ENCODE measurements around the gene CCT6B. TPM values are rescaled to one million over a fixed set of nuclear protein-coding genes. Genes with fewer than 3 reads are reported as not detected.

Gene CCT6B
- total and polyA plus RNA-seq, 10 donors: 1.3 to 7.6 (median 2.9) TPM

DNA sequence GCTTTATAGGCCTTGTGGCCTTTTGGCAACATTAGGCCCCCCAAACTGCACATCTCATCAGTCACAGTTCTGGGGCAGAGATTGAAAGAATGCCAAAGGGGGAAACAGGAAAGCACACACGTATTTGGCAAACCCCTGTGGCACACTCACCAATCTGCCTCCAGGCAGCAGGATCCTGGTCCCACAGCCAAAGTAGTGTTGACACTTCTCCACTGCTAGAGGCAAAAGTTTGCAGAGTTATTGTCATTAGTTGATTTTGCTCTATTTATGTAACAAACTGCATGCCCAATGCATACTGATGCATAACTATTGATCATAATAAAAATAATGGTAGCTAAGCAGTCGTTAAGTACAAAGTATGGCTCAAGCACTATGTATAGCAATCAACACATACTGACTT, 45.1 kb downstream of the CCT6B start:
- TF ChIP-seq, protein P1, sequence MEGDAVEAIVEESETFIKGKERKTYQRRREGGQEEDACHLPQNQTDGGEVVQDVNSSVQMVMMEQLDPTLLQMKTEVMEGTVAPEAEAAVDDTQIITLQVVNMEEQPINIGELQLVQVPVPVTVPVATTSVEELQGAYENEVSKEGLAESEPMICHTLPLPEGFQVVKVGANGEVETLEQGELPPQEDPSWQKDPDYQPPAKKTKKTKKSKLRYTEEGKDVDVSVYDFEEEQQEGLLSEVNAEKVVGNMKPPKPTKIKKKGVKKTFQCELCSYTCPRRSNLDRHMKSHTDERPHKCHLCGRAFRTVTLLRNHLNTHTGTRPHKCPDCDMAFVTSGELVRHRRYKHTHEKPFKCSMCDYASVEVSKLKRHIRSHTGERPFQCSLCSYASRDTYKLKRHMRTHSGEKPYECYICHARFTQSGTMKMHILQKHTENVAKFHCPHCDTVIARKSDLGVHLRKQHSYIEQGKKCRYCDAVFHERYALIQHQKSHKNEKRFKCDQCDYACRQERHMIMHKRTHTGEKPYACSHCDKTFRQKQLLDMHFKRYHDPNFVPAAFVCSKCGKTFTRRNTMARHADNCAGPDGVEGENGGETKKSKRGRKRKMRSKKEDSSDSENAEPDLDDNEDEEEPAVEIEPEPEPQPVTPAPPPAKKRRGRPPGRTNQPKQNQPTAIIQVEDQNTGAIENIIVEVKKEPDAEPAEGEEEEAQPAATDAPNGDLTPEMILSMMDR (IDR thresholded peaks at IDR 0.05 in 8 of 11, conservative IDR thresholded peaks at IDR 0.05 in 3 of 11): no peak
- no peak for TF ChIP-seq POLR2A (IDR thresholded peaks at IDR 0.05)
- no peak for TF ChIP-seq POLR2AphosphoS5 (IDR thresholded peaks at IDR 0.05)
- H3K9me3 ChIP-seq: peaks cover 0 to 7% (median 0%) of the 10 kb centered on the region in 8 donors
- no peak for DNase-seq
- H3K27ac ChIP-seq: no peak overlapping the region
- no peaks in the 10 kb centered on the region for H3K27me3 ChIP-seq (replicated peaks in 1 of 7)
- no peak overlapping the region for H3K4me3 ChIP-seq
- intact Hi-C loops (cut with DNase I; ENCODE audit: low total_unique reads): no loop called here
- 66 to 82% (median 70%) methylated on average over 2 of the region's 2 CpGs for WGBS, 5 donors
- peaks cover 0 to 9% (median 0%) of the 10 kb centered on the region in 6 donors for H3K4me1 ChIP-seq
- no peaks in the 10 kb centered on the region for H3K36me3 ChIP-seq

DNA sequence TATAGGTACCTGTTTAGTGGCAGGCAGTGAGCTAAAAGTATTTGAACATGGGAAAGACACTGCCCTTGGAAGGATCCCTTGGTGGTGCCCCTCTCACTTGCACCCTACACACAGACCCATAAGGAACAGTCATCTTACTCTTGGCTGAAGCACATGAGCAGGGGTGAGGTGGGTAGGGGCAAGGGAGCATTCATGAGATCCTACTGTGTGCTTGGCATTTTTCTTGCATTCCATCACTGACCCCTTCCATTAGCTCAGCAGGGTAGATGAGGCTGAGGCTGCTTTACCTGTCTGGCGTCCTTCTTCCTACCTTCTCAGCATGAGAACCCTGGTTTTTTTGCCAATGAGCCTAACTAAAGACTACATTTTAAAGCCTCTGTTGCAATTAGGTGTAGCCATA, 48.3 kb downstream of the CCT6B start:
- Histone ChIP-seq H3K27me3 (replicated peaks in 1 of 7) (no peaks in the 10 kb centered on the region), H3K4me1 (peaks cover 0 to 9% (median 0%) of the 10 kb centered on the region in 6 donors), H3K4me3 (no peak overlapping the region), H3K27ac (no peak overlapping the region), H3K9me3 (peaks cover 0 to 7% (median 0%) of the 10 kb centered on the region in 8 donors), H3K36me3 (no peaks in the 10 kb centered on the region)
- WGBS, 5 donors: 67 to 93% (median 77%) methylated on average over 1 of the region's 1 CpG
- intact Hi-C loops (cut with DNase I; ENCODE audit: low total_unique reads): no loop called here
- DNase-seq: no peak
- TF ChIP-seq POLR2A (IDR thresholded peaks at IDR 0.05) (no peak), POLR2AphosphoS5 (IDR thresholded peaks at IDR 0.05) (no peak)
- TF ChIP-seq, protein P1 (IDR thresholded peaks at IDR 0.05 in 8 of 11, conservative IDR thresholded peaks at IDR 0.05 in 3 of 11): no peak

DNA sequence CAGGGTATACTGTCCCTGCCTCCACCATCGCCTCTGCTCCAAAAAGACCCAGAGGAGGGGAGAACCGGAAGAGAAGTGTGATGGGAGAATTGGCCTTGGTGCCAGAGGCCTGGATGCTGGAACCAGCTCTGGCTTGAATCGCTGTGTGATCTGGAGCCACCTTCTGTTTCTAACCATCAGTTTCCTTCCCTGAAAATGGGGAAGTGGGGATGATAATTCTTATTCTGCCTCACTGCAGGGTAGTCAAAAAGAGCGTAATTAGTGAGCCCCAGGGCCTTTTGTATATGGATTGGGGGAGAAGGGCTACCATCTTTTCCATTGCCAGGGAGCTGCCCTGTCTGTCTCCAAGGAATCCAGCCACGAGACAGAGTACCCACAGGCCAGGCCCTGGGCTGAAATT, 52.2 kb downstream of the CCT6B start:
- TF ChIP-seq POLR2A (IDR thresholded peaks at IDR 0.05) (no peak), POLR2AphosphoS5 (IDR thresholded peaks at IDR 0.05) (no peak)
- H3K4me3 ChIP-seq: no peak overlapping the region
- H3K27me3 ChIP-seq (replicated peaks in 1 of 7): no peaks in the 10 kb centered on the region
- intact Hi-C loops (cut with DNase I; ENCODE audit: low total_unique reads): no loop called here
- DNase-seq: no peak
- 44 to 65% (median 50%) methylated on average over 5 of the region's 5 CpGs for WGBS, 5 donors
- H3K4me1 ChIP-seq: peaks cover 0 to 9% (median 0%) of the 10 kb centered on the region in 6 donors
- no peaks in the 10 kb centered on the region for H3K9me3 ChIP-seq
- no peak overlapping the region for H3K27ac ChIP-seq
- no peaks in the 10 kb centered on the region for H3K36me3 ChIP-seq

DNA sequence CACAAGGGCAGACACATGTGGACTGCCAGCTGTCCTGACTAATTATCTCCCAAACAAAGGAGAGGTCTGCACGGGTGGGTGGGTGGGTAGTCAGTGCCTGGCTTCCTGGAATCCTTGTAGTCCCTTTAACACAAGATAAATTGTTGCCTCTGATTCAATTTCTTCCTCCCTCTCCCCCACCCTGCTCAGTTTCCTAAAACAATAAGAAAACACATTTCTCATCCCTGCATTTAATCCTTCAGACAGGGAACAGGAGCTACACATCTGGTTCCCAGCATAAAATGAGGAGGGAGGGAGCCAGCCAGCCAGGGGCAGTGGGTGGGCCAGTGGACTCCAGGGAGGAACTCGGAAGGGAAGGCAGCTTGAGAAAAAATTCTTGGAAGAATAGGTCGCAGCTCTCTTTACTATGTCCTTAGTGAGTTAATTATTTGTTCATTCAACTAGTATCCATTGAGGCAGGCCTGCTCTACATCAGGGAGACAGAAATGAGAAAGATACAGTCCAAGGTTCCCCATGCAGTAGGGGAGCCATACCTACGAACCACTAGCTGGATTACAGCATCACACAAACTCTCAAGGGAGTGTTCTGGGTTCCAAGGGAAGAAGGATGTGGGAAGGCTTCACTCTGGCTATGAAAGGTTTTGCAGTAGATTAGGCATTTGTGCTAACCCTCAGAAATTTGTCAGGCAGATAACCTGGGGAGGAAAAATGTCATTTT, 58.3 kb downstream of the CCT6B start:
- no peaks in the 10 kb centered on the region for H3K4me1 ChIP-seq
- WGBS, 5 donors: 38 to 49% (median 47%) methylated on average over 4 of the region's 4 CpGs
- no peak overlapping the region for H3K4me3 ChIP-seq
- no peak for TF ChIP-seq POLR2A (IDR thresholded peaks at IDR 0.05)
- no peak for TF ChIP-seq POLR2AphosphoS5 (IDR thresholded peaks at IDR 0.05)
- TF ChIP-seq, protein P1 (IDR thresholded peaks at IDR 0.05 in 8 of 11, conservative IDR thresholded peaks at IDR 0.05 in 3 of 11): no peak
- peaks cover 0 to 12% (median 0%) of the 10 kb centered on the region in 7 donors for H3K27me3 ChIP-seq (replicated peaks in 1 of 7)
- intact Hi-C loops (cut with DNase I; ENCODE audit: low total_unique reads): no loop called here
- no peaks in the 10 kb centered on the region for H3K36me3 ChIP-seq
- H3K27ac ChIP-seq: no peak overlapping the region
- DNase-seq: no peak
- no peaks in the 10 kb centered on the region for H3K9me3 ChIP-seq
